Ovary (tissue), 9 donors: Measurements from ENCODE around the gene GOLGA7B. TPM values are rescaled to one million over a fixed set of nuclear protein-coding genes. Genes with fewer than 3 reads are reported as not detected.

ENCODE experiments used
- DNase-seq, 5 donors: peaks; one replicate each; pipeline ENCODE4 v3.0.0-alpha.2; 2019 to 2020
- H3K27ac ChIP-seq, 2 donors: fragments of 200-600 bp; one replicate each; pipeline versions ENCODE4 v1.5.1 to v1.8.0; 2019 to 2022
- H3K27me3 ChIP-seq: fragments of 200-600 bp; one replicate; pipeline ENCODE4 v1.8.0; 2022
- H3K36me3 ChIP-seq: fragments of 200-600 bp; sonication (generic); one replicate; pipeline ENCODE4 v1.5.1; 2019
- H3K4me1 ChIP-seq: one replicate; pipeline ENCODE4 v1.8.1; 2013; ENCODE audit warnings: mild to moderate bottlenecking, moderate library complexity; ENCODE audit not compliant: insufficient read depth
- H3K4me3 ChIP-seq: fragments of 200-600 bp; sonication (generic); one replicate; pipeline ENCODE4 v1.5.1; 2017
- H3K9me3 ChIP-seq, 2 donors: fragments of 200-600 bp in 1 of 2; sonication (generic) in 1 of 2; one replicate each; pipeline versions ENCODE4 v1.5.1 to v1.8.1; 2013 to 2019; ENCODE audit warnings: mild to moderate bottlenecking in 1 of 2, moderate library complexity in 1 of 2
- EP300 ChIP-seq: sonication (generic); formaldehyde crosslinking; IDR thresholded peaks from one replicate; pipeline ENCODE4 v1.6.1; 2017; ENCODE audit warnings: antibody characterized with exemption
- POLR2A ChIP-seq: fragments of 450-650 bp; IDR thresholded peaks from one replicate; pipeline ENCODE4 v1.6.1; 2017; ENCODE audit warnings: antibody characterized with exemption, mild to moderate bottlenecking, moderate library complexity
- WGBS, 3 donors: extraction: QIAGEN DNeasy Blood & Tissue Kit in 1 of 3; methylation state at CpG; one replicate each; pipeline versions ENCODE4 v1.1.5 to v1.1.7; 2013 to 2017; 5-methylcytosine and 5-hydroxymethylcytosine counted together
- intact Hi-C, 4 donors: fragments of 100-400 bp; cut with DNase I; formaldehyde crosslinking; loops; one replicate each; pipeline versions ENCODE4 v1.11.0 to v1.15.1; 2022 to 2023
- polyA plus RNA-seq, 2 donors: library from polyadenylated mRNA; stranded (reverse); fragments of 200-250 nt in 1 of 2; fragments of 350-450 nt in 1 of 2; fragmentation: Illumina TruSeq in 1 of 2; extraction: RNeasy Lipid Tissue Mini Kit (QIAGEN cat#74804) in 1 of 2; gene quantifications; one replicate each; pipeline ENCODE4 v1.2.3, GENCODE V29; 2013 to 2014
- total RNA-seq, 7 donors: library from RNA; depleted of rRNA in 2 of 7; stranded (reverse); fragments of >200 nt in 2 of 7; fragmentation: NEBNext Ultra II Directional in 3 of 7; extraction: Animal tissue kit (Norgen Biotek cat#: 25700) in 3 of 7; gene quantifications; one replicate each; pipeline versions ENCODE4 v1.1.0 to v1.2.4, GENCODE V29; 2016 to 2023
- TF ChIP-seq, protein P1 (sequence below), 3 donors: fragments of 450-650 bp in 2 of 3; fragments of 200-600 bp in 1 of 3; IDR thresholded peaks; one replicate each; pipeline versions ENCODE4 v1.5.1 to v1.8.0; 2016 to 2022; ENCODE audit warnings: antibody characterized with exemption in 3 of 3, mild to moderate bottlenecking in 1 of 3
- donor health status: DM: no; HTN: no; CAD: no; lungs with moderate emphysema.
- donor health status: DM: no; HTN: no; CAD: no.
- donor health status: Bipolar disorder and iron deficiency.
- donor health status: DM: yes; HTN: yes; CAD: no.
- donor health status: DM: no; HTN: no; CAD: no.
- donor health status: DM: yes; HTN: yes; CAD: no.

Gene GOLGA7B
- total and polyA plus RNA-seq, 9 donors: under 0.01 to 0.30 (median 0.05) TPM; not detected in 2

DNA sequence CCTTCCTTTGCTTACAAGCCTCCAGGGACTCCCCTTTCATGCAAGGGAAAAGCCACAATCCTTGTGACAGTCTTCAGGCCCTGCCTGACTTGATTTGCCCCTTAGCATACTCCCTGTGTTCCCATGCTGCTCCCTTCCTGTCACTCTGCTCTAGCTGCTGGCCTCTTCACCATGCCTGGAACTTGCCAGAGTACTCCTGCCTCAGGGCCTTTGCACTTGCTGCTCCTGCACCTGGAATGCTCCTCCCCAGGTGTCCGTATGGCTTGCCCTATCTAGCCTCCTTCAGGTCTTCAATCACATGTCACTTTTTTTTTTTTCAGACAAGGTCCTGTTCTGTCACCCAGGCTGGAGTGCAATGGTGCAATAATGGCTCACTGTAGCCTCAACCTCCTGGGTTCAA, 22.8 kb upstream of the GOLGA7B start:
- TF ChIP-seq EP300 (no peak), POLR2A (no peak)
- TF ChIP-seq, protein P1, sequence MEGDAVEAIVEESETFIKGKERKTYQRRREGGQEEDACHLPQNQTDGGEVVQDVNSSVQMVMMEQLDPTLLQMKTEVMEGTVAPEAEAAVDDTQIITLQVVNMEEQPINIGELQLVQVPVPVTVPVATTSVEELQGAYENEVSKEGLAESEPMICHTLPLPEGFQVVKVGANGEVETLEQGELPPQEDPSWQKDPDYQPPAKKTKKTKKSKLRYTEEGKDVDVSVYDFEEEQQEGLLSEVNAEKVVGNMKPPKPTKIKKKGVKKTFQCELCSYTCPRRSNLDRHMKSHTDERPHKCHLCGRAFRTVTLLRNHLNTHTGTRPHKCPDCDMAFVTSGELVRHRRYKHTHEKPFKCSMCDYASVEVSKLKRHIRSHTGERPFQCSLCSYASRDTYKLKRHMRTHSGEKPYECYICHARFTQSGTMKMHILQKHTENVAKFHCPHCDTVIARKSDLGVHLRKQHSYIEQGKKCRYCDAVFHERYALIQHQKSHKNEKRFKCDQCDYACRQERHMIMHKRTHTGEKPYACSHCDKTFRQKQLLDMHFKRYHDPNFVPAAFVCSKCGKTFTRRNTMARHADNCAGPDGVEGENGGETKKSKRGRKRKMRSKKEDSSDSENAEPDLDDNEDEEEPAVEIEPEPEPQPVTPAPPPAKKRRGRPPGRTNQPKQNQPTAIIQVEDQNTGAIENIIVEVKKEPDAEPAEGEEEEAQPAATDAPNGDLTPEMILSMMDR (IDR thresholded peaks at IDR 0.05): no peak
- no peak overlapping the region for H3K27ac ChIP-seq
- no peaks in the 10 kb centered on the region for H3K9me3 ChIP-seq
- no peak overlapping the region for H3K4me3 ChIP-seq
- H3K27me3 ChIP-seq: no peaks in the 10 kb centered on the region
- no peaks in the 10 kb centered on the region for H3K36me3 ChIP-seq
- WGBS, 3 donors: 74 to 94% (median 87%) methylated on average over 1 of the region's 1 CpG
- no peaks in the 10 kb centered on the region for H3K4me1 ChIP-seq
- intact Hi-C loops: no loop called here
- DNase-seq: no peak

DNA sequence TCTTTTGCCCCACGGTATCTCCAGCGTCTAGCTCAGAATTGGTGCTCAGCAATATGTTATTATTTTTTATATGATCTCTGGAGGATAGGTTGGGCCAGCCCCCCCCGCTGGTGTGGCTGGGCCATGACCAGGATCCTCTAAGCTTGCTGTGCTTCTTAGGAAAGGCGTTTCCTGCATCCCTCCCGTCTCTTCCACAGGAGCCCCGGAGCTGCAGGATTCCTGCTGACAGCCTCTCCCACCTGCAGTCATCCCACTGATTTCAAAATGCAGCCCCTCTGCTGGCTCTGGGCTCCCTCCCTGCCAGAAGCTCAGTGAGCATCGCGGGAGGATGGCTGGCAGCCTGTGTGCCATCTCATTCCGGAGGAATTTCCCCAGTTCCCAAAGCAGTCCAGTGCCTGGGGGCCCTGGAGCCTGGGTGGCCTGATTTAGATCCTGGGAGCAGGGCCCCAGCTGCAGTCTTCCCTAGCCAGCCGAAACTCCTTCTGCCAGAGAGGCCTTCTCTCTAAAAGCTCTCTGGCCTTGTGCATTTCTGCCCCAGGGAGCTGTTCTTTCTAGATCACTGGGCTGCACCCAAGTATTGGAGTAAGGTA, 21.8 kb upstream of the GOLGA7B start:
- no peak for TF ChIP-seq POLR2A
- no peak for TF ChIP-seq EP300
- TF ChIP-seq, protein P1 (IDR thresholded peaks at IDR 0.05): no peak
- WGBS, 3 donors: 25 to 27% (median 26%) methylated on average over 10 of the region's 10 CpGs
- intact Hi-C loops: no loop called here
- Histone ChIP-seq H3K36me3 (no peaks in the 10 kb centered on the region), H3K4me3 (no peak overlapping the region), H3K9me3 (no peaks in the 10 kb centered on the region), H3K27ac (no peak overlapping the region), H3K27me3 (no peaks in the 10 kb centered on the region), H3K4me1 (no peaks in the 10 kb centered on the region)
- no peak for DNase-seq

DNA sequence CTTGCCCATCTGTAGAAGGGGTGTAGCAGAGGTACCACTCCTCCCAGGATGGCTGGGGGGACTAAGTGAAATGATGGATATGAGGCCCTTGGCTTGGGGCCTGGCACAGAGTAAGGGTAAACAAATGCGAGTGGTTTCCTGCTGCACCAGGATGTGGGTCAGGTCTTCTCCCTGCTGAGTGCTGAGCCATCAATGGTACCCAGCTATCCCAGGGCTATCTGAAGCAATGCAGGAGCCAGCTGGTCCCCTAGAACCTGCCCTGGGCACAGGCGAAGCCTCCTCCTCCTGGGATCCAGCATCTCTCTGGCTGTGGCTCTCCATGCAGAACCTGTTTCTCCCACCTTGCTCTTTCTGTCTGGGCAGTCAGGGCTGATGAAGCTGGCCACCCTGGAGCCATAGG, 20.9 kb upstream of the GOLGA7B start:
- no peaks in the 10 kb centered on the region for H3K4me1 ChIP-seq
- no peaks in the 10 kb centered on the region for H3K9me3 ChIP-seq
- no peaks in the 10 kb centered on the region for H3K36me3 ChIP-seq
- no peak overlapping the region for H3K4me3 ChIP-seq
- WGBS, 3 donors: 62 to 75% (median 68%) methylated on average over 2 of the region's 2 CpGs
- intact Hi-C loops: no loop called here
- TF ChIP-seq, protein P1 (IDR thresholded peaks at IDR 0.05): no peak
- TF ChIP-seq EP300: no peak
- TF ChIP-seq POLR2A: no peak
- H3K27me3 ChIP-seq: no peaks in the 10 kb centered on the region
- no peak for DNase-seq
- no peak overlapping the region for H3K27ac ChIP-seq

DNA sequence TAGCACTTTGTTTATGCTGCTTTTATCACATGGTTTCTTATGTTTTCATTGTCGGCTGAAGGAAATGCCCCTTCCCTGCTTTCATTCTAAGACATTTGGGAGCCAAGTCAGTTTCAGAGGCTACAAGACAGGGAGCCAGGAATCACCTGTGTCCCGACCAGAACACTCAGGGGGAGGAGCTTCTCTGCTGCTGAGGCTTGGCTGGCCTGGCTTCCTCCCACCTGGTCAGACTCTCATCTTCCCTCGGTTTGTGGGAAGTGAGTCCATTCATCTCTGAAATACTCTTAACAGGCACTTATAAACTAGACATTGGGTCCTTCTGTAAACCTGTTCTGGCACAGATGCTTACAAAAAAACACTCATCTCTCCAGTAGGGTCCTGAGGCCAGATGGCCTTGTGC, 19.6 kb upstream of the GOLGA7B start:
- WGBS, 3 donors: 4 to 14% (median 6%) methylated on average over 3 of the region's 3 CpGs
- H3K9me3 ChIP-seq: no peaks in the 10 kb centered on the region
- no peaks in the 10 kb centered on the region for H3K36me3 ChIP-seq
- H3K27me3 ChIP-seq: no peaks in the 10 kb centered on the region
- no peaks in the 10 kb centered on the region for H3K4me1 ChIP-seq
- no peak overlapping the region for H3K4me3 ChIP-seq
- intact Hi-C loops: no loop called here
- TF ChIP-seq EP300 (no peak), POLR2A (no peak)
- TF ChIP-seq, protein P1 (IDR thresholded peaks at IDR 0.05): no peak
- no peak for DNase-seq
- H3K27ac ChIP-seq: no peak overlapping the region
